ENCODE measurements around the gene LIPF. TPM values are rescaled to one million over a fixed set of nuclear protein-coding genes. Genes with fewer than 3 reads are reported as not detected.

The LIPF gene
- total RNA-seq, 2 donors from 2014 or later: not detected

DNA sequence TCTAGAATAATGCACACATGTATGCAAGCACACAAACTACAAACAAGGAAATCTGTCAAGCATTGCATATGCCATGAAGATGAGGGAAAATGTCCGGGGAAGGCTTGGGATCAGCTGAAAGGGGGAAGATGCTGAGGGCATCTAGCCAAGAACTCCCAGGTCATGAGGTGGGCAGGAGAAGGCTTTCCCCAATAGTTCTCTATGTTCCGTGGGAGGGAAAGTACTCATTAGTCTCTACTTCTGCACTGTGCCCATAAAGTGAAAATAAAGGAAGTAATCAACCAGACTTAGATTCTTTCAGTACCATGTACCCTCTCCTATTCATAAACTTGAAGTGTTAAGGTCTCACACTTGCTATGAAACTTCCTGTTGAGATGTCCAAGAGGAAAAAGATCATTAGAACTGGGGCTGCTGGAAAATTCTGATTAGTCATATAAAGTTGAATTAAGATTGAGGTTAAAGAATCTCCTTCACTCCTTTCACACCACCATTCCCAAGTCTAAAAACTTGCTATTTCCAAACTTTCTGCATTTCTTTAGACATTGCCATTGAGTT, 17.1 kb upstream of the LIPF start:
- TF ChIP-seq, protein P1, sequence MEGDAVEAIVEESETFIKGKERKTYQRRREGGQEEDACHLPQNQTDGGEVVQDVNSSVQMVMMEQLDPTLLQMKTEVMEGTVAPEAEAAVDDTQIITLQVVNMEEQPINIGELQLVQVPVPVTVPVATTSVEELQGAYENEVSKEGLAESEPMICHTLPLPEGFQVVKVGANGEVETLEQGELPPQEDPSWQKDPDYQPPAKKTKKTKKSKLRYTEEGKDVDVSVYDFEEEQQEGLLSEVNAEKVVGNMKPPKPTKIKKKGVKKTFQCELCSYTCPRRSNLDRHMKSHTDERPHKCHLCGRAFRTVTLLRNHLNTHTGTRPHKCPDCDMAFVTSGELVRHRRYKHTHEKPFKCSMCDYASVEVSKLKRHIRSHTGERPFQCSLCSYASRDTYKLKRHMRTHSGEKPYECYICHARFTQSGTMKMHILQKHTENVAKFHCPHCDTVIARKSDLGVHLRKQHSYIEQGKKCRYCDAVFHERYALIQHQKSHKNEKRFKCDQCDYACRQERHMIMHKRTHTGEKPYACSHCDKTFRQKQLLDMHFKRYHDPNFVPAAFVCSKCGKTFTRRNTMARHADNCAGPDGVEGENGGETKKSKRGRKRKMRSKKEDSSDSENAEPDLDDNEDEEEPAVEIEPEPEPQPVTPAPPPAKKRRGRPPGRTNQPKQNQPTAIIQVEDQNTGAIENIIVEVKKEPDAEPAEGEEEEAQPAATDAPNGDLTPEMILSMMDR (IDR thresholded peaks at IDR 0.05): no peak
- H3K4me1 ChIP-seq (ENCODE audit: control insufficient read depth in 1 of 2, low read depth in 2 of 2): no peaks in the 10 kb centered on the region
- no peaks in the 10 kb centered on the region for H3K27me3 ChIP-seq (replicated peaks; ENCODE audit: insufficient read depth)
- H3K36me3 ChIP-seq: no peaks in the 10 kb centered on the region
- ATAC-seq (ENCODE audit: insufficient number of reproducible peaks, low FRiP score, low read depth) (no peak), DNase-seq (ENCODE audit: low spot score) (no peak)
- no peak overlapping the region for H3K27ac ChIP-seq
- H3K4me3 ChIP-seq: no peak overlapping the region
- H3K9me3 ChIP-seq: no peaks in the 10 kb centered on the region

DNA sequence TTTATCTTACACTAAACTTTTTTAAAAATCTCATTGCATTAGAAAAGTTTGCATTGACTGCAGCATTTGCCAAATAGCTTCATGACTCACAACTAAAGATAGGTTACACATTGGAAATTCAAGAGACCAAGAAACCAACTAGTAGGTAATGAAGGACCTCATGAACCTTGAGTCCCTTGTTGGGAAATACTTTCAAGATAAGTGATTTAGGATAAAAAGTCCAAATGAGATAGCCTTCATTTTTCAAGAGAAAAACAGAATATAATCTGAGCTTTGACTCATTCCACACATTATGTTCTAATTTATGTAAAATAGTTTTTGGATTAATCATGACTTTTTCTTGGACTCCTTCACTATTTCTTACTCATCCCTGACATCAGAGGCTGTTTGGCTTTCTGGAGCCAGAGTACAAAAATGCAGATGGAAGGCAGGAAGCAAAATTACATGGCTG, 13.1 kb upstream of the LIPF start:
- no peaks in the 10 kb centered on the region for H3K9me3 ChIP-seq
- no peaks in the 10 kb centered on the region for H3K4me1 ChIP-seq (ENCODE audit: control insufficient read depth in 1 of 2, low read depth in 2 of 2)
- H3K36me3 ChIP-seq: no peaks in the 10 kb centered on the region
- ATAC-seq (ENCODE audit: insufficient number of reproducible peaks, low FRiP score, low read depth) (no peak), DNase-seq (ENCODE audit: low spot score) (no peak)
- TF ChIP-seq, protein P1 (IDR thresholded peaks at IDR 0.05): no peak
- H3K4me3 ChIP-seq: no peak overlapping the region
- H3K27me3 ChIP-seq (replicated peaks; ENCODE audit: insufficient read depth): no peaks in the 10 kb centered on the region
- H3K27ac ChIP-seq: no peak overlapping the region

DNA sequence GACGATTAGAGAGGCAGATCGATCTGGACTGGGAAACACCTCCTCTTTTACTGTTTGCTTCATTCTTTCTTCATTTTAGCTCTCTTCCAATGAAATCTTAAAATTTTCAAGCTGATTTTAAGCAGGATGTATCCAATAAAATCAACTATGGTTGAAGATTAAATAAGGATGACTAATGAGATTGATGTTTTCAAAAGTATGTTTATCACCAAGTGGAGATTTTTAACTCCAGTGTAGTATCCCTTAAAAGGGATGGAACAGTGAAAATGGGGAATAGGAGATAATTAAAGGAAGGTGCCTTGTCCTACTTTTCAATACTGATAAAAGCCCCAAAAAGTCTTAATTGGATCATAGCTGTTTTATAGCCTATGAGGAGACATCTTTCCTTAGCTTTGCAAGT, 11.6 kb upstream of the LIPF start:
- DNase-seq (ENCODE audit: low spot score): no peak
- Histone ChIP-seq H3K36me3 (no peaks in the 10 kb centered on the region), H3K27me3 (replicated peaks; ENCODE audit: insufficient read depth) (no peaks in the 10 kb centered on the region), H3K4me3 (no peak overlapping the region), H3K9me3 (no peaks in the 10 kb centered on the region), H3K27ac (no peak overlapping the region), H3K4me1 (ENCODE audit: control insufficient read depth in 1 of 2, low read depth in 2 of 2) (no peaks in the 10 kb centered on the region)
- TF ChIP-seq, protein P1 (IDR thresholded peaks at IDR 0.05): no peak
- ATAC-seq (ENCODE audit: insufficient number of reproducible peaks, low FRiP score, low read depth): no peak

DNA sequence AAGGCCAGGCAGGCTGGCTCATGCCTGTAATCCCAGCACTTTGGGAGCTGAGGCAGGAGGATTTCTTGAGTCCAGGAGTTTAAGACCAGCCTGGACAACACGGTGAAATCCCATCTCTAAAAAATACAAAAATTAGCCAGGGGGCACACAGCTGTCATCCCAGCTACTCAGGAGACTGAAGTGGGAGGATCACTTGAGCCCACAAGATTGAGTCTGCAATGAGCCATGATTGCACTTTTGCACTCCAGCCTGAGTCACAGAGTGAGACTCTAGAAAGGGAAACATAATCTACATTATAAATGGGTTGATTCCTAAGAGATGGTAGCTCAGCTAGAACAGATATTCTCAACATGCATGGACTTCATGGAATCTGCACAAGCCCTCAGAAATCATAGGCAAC, 6.3 kb upstream of the LIPF start:
- TF ChIP-seq, protein P1 (IDR thresholded peaks at IDR 0.05): no peak
- H3K4me1 ChIP-seq (ENCODE audit: control insufficient read depth in 1 of 2, low read depth in 2 of 2): no peaks in the 10 kb centered on the region
- no peak overlapping the region for H3K4me3 ChIP-seq
- no peaks in the 10 kb centered on the region for H3K27me3 ChIP-seq (replicated peaks; ENCODE audit: insufficient read depth)
- H3K9me3 ChIP-seq: no peaks in the 10 kb centered on the region
- H3K27ac ChIP-seq: no peak overlapping the region
- no peaks in the 10 kb centered on the region for H3K36me3 ChIP-seq
- DNase-seq (ENCODE audit: low spot score): no peak
- no peak for ATAC-seq (ENCODE audit: insufficient number of reproducible peaks, low FRiP score, low read depth)

DNA sequence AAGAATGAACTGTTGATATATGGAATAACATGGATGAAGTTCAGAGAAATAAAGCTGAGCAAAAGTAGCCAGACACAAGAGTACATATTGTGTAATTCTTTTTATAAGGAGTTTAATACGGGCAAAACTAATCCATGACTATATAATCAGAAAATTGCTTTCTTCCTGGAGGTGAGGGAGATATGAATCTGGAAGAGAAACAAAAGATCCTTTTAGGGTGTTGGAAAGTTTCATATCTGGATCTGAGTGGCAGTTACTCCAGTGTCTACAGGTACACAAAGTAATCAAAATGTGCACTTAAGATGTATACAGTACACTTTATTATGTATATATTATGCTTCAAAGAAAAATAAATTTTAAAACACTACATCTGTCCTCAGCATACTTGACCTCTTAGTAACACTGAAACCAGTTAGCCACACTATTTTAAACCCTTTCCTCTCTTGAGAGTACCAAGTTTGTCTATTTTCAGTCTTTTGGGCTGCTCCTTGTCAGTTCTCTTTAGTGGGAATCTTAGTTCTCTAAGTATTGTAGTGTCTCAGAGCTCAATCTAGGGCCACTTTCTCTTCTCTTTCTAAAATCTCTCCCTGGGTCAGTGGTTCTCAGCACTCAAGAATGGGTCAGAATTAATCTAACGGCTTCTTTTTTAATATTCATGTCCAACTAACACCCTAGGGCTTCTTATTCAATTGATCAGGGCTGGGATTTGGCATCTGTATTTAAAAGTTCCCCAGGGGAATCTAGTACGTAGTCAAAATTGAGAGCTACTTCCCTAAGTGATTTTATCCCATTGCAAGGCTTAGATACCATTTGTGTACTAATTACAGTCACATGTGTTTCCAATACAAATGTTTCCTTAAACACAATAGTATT, 4.3 kb upstream of the LIPF start:
- no peaks in the 10 kb centered on the region for H3K9me3 ChIP-seq
- H3K27me3 ChIP-seq (replicated peaks; ENCODE audit: insufficient read depth): no peaks in the 10 kb centered on the region
- TF ChIP-seq, protein P1 (IDR thresholded peaks at IDR 0.05): no peak
- H3K4me3 ChIP-seq: no peak overlapping the region
- H3K27ac ChIP-seq: no peak overlapping the region
- no peak for DNase-seq (ENCODE audit: low spot score)
- no peaks in the 10 kb centered on the region for H3K4me1 ChIP-seq (ENCODE audit: control insufficient read depth in 1 of 2, low read depth in 2 of 2)
- no peak for ATAC-seq (ENCODE audit: insufficient number of reproducible peaks, low FRiP score, low read depth)
- no peaks in the 10 kb centered on the region for H3K36me3 ChIP-seq
